ENCODE results near the gene KIF26B. TPM values are rescaled to one million over a fixed set of nuclear protein-coding genes. Genes with fewer than 3 reads are reported as not detected.

The KIF26B gene
- total and polyA plus RNA-seq, 2 of the 4 experiments (the other 2 are of a cell fraction): 0.53 to 0.54 TPM

DNA sequence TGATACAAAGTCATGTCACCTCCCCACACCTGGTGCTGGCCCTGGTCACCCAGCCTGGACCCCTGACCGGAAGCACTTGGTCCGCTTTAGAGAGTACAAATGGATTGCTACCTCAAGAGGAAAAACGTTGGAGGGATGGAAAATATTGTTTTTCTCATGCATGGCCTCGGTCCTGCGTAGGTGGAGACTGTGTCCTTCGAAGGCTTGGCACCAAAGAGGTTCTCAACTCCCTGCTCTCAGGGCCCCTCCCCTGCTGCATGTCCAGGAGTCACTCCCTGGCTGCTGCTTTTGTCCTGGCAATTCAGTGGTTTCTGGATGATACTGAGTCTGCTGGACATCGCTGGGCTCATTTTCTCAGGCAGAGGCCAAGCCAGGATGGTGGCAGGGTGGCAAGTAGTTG is 529.8 kb downstream of the KIF26B start:
- POLR2A ChIA-PET (ENCODE audit: unreplicated experiment): no interaction called here
- Histone ChIP-seq H2BK120ac (ENCODE audit: low read depth, low read length) (no peak overlapping the region), H3K36me3 (ENCODE audit: control insufficient read depth, insufficient read depth, low read length) (peaks cover 21% of the 10 kb centered on the region), H3K9me3 (ENCODE audit: control insufficient read depth, insufficient read depth, low read length) (no peaks in the 10 kb centered on the region), H3K27ac (ENCODE audit: insufficient read depth, low read length) (no peak overlapping the region), H4K20me1 (ENCODE audit: insufficient read depth, low read length) (no peaks in the 10 kb centered on the region), H2AK5ac (ENCODE audit: low read depth, low read length) (no peak overlapping the region), H3K4me3 (ENCODE audit: insufficient read depth, low read depth, low read length) (no peak overlapping the region), H4K5ac (ENCODE audit: low read depth, low read length) (no peak overlapping the region), H4K91ac (ENCODE audit: insufficient read depth, low read depth, low read length) (no peak overlapping the region), H3K4me1 (ENCODE audit: control insufficient read depth, insufficient read depth, low read length) (peaks cover 9% of the 10 kb centered on the region; the same call in 1 of the 2 replicates), H2BK15ac (ENCODE audit: low read depth, low read length) (no peak overlapping the region), H2BK5ac (ENCODE audit: low read depth, low read length, poor library complexity, severe bottlenecking) (no peak overlapping the region), H2AFZ (replicated peaks; ENCODE audit: low read length, poor library complexity) (no peak overlapping the region), H2AK9ac (replicated peaks; ENCODE audit: low read depth, low read length, poor library complexity) (no peak overlapping the region), H3K14ac (replicated peaks; ENCODE audit: low read depth, low read length) (no peak overlapping the region), H2BK20ac (ENCODE audit: low read depth, low read length) (no peak overlapping the region), H3K4ac (ENCODE audit: low read depth, low read length) (no peak overlapping the region), H3K23ac (ENCODE audit: low read depth, low read length) (no peak overlapping the region), H3K79me1 (ENCODE audit: low read depth in 1 of 2, low read length in 2 of 2) (no peaks in the 10 kb centered on the region), H3K27me3 (ENCODE audit: control insufficient read depth, insufficient read depth, low read length) (no peaks in the 10 kb centered on the region), H3K4me2 (ENCODE audit: low read depth, low read length) (no peak overlapping the region), H3K9ac (ENCODE audit: low read depth, low read length) (no peak overlapping the region), H4K8ac (ENCODE audit: low read depth in 2 of 2, low read length in 2 of 2) (no peak overlapping the region), H3K18ac (ENCODE audit: low read depth, low read length) (no peak overlapping the region), H3K56ac (ENCODE audit: extremely low read depth, insufficient read depth, low read length) (no peak overlapping the region), H3K9me1 (ENCODE audit: insufficient read depth, low read length) (no peaks in the 10 kb centered on the region)
- BruUV-seq (replicated peaks): no TSS peak
- DNase-seq (no peak), ATAC-seq (ENCODE audit: low read depth) (no peak)
- intact Hi-C loops (cut with micrococcal nuclease) (no loop called here), dilution Hi-C loops (cut with HindIII; ENCODE audit: low sequenced_read_pairs, unreplicated experiment) (no loop called here), in situ Hi-C loops (cut with MboI; ENCODE audit: low sequenced_read_pairs) (no loop called here)
- TF ChIP-seq, protein P1, sequence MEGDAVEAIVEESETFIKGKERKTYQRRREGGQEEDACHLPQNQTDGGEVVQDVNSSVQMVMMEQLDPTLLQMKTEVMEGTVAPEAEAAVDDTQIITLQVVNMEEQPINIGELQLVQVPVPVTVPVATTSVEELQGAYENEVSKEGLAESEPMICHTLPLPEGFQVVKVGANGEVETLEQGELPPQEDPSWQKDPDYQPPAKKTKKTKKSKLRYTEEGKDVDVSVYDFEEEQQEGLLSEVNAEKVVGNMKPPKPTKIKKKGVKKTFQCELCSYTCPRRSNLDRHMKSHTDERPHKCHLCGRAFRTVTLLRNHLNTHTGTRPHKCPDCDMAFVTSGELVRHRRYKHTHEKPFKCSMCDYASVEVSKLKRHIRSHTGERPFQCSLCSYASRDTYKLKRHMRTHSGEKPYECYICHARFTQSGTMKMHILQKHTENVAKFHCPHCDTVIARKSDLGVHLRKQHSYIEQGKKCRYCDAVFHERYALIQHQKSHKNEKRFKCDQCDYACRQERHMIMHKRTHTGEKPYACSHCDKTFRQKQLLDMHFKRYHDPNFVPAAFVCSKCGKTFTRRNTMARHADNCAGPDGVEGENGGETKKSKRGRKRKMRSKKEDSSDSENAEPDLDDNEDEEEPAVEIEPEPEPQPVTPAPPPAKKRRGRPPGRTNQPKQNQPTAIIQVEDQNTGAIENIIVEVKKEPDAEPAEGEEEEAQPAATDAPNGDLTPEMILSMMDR (conservative IDR thresholded peaks at IDR 0.05; ENCODE audit: low read depth, low read length): no peak
- TF ChIP-seq BHLHE40 (IDR thresholded peaks at IDR 0.05; ENCODE audit: low read depth, low read length) (no peak), MXI1 (IDR thresholded peaks at IDR 0.05; ENCODE audit: borderline replicate concordance, low read depth, low read length) (no peak), FOS (IDR thresholded peaks at IDR 0.05; ENCODE audit: low read depth, low read length) (no peak), MAZ (IDR thresholded peaks at IDR 0.05; ENCODE audit: borderline replicate concordance, low read depth, low read length) (no peak), SMC3 (IDR thresholded peaks at IDR 0.05; ENCODE audit: low read depth, low read length) (no peak), RCOR1 (IDR thresholded peaks at IDR 0.05; ENCODE audit: insufficient replicate concordance, low read length) (no peak), CHD1 (IDR thresholded peaks at IDR 0.05; ENCODE audit: low read depth, low read length) (no peak), POLR2A (IDR thresholded peaks at IDR 0.05; ENCODE audit: low read depth, low read length) (no peak), USF2 (IDR thresholded peaks at IDR 0.05; ENCODE audit: low read depth, low read length) (no peak)
- WGBS, 2 experiments (ENCODE audit: extremely low coverage in 2 of 2, insufficient read length in 1 of 2): 100% methylated on average over 1 of the region's 7 CpGs; no CpG with 5 or more reads in 1 of the 2 experiments
- CTCF ChIA-PET: no interaction called here

All from IMR-90 (cell line).